ENCODE measurements around the gene XKR8. TPM values are rescaled to one million over a fixed set of nuclear protein-coding genes. Genes with fewer than 3 reads are reported as not detected.

Gene XKR8
- total RNA-seq, 2 experiments from 2014 or later, result 0.38 to 2.3 TPM

DNA sequence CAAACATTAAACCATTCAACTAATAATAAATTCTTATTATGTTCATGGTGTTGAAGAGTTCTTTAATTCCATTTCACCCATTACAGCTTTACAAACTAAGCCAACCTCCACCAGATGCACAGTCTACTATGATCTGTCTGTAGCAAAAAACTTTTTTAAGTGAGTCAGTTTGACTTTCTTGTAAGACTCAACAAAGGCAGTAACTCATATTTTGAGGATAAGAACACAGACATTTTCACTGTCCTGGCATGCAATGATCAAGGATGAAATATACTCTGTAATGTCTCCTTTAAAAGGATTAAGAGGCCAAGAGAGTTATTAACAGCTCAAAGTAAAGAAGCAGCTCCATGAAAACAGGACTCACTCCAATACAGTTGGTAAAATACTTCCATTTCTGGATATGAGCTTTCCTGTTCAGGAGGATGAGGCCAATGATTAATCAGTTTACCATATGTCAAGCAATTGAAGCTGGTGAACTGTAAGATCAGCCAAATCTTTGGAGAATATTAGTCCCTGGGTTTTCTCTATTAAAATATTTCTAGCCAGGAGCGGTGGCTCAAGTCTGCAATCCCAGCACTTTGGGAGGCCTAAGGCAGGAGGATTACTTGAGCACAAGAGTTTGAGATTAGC lies 20.6 kb downstream of the XKR8 start:
- no peak for DNase-seq (ENCODE audit: low spot score)
- H3K4me2 ChIP-seq (ENCODE audit: low read length), result no peak overlapping the region
- H3K4me1 ChIP-seq (ENCODE audit: insufficient read depth, low read length, poor library complexity, severe bottlenecking), result no peaks in the 10 kb centered on the region
- no peaks in the 10 kb centered on the region for H3K9me3 ChIP-seq (ENCODE audit: low read length)
- peaks cover 39% of the 10 kb centered on the region for H3K36me3 ChIP-seq (ENCODE audit: insufficient read depth, low read length)
- no peaks in the 10 kb centered on the region for H4K20me1 ChIP-seq (ENCODE audit: insufficient read depth, low read length)
- no peak overlapping the region for H2AFZ ChIP-seq (ENCODE audit: low read length)
- no peaks in the 10 kb centered on the region for H3K79me2 ChIP-seq (ENCODE audit: insufficient read depth, low read depth, low read length)
- H3K9me2 ChIP-seq (ENCODE audit: insufficient read depth, low read length), result no peaks in the 10 kb centered on the region
- no TSS peak for BruUV-seq (replicated peaks)
- TF ChIP-seq, protein P1, sequence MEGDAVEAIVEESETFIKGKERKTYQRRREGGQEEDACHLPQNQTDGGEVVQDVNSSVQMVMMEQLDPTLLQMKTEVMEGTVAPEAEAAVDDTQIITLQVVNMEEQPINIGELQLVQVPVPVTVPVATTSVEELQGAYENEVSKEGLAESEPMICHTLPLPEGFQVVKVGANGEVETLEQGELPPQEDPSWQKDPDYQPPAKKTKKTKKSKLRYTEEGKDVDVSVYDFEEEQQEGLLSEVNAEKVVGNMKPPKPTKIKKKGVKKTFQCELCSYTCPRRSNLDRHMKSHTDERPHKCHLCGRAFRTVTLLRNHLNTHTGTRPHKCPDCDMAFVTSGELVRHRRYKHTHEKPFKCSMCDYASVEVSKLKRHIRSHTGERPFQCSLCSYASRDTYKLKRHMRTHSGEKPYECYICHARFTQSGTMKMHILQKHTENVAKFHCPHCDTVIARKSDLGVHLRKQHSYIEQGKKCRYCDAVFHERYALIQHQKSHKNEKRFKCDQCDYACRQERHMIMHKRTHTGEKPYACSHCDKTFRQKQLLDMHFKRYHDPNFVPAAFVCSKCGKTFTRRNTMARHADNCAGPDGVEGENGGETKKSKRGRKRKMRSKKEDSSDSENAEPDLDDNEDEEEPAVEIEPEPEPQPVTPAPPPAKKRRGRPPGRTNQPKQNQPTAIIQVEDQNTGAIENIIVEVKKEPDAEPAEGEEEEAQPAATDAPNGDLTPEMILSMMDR (conservative IDR thresholded peaks at IDR 0.05; ENCODE audit: low read length), result no peak
- TF ChIP-seq EZH2phosphoT487 (IDR thresholded peaks at IDR 0.05; ENCODE audit: borderline replicate concordance, low read depth, low read length), result no peak
- intact Hi-C loops (cut with micrococcal nuclease; ENCODE audit: unreplicated experiment), result no loop called here
- CTCF ChIA-PET (ENCODE audit: unreplicated experiment), result interaction anchor here (0.6 kb wide), 1 partner anchor 124 kb away, joined by 3 read pairs; no protein-coding TSS in a partner anchor
- POLR2A ChIA-PET, result no interaction called here
- H3K4me3 ChIP-seq (ENCODE audit: low read depth, low read length, poor library complexity, severe bottlenecking), result no peak overlapping the region
- H3K27ac ChIP-seq (ENCODE audit: low read depth, low read length, poor library complexity, severe bottlenecking), result no peak overlapping the region

DNA sequence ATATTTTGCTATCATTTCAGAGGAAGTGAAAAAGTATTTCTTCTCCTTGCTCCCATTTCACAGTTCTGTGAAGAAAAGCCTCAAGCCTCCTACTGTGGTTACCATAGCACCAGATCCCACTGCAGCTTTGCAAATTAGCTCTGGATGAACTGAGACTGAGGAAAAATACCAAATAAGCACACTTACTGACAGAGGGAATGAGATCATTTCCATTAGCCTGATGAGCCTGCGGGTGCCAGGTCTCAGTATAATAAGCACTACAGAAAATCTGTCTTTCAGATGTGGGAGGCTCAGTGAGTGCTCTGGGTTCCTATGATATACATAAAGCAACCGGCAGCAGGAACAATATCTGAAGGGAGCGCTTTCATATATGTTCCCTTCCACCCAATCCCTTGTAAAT lies 21.4 kb downstream of the XKR8 start:
- H3K27ac ChIP-seq (ENCODE audit: low read depth, low read length, poor library complexity, severe bottlenecking), result no peak overlapping the region
- intact Hi-C loops (cut with micrococcal nuclease; ENCODE audit: unreplicated experiment), result no loop called here
- no peaks in the 10 kb centered on the region for H3K9me2 ChIP-seq (ENCODE audit: insufficient read depth, low read length)
- H3K79me2 ChIP-seq (ENCODE audit: insufficient read depth, low read depth, low read length), result no peaks in the 10 kb centered on the region
- no peak overlapping the region for H2AFZ ChIP-seq (ENCODE audit: low read length)
- no peak for TF ChIP-seq EZH2phosphoT487 (IDR thresholded peaks at IDR 0.05; ENCODE audit: borderline replicate concordance, low read depth, low read length)
- TF ChIP-seq, protein P1 (conservative IDR thresholded peaks at IDR 0.05; ENCODE audit: low read length), result no peak
- POLR2A ChIA-PET, result interaction anchor here (0.7 kb wide), 1 partner anchor 9 kb away, joined by 4 read pairs; no protein-coding TSS in a partner anchor
- H3K4me3 ChIP-seq (ENCODE audit: low read depth, low read length, poor library complexity, severe bottlenecking), result no peak overlapping the region
- no peaks in the 10 kb centered on the region for H3K4me1 ChIP-seq (ENCODE audit: insufficient read depth, low read length, poor library complexity, severe bottlenecking)
- H4K20me1 ChIP-seq (ENCODE audit: insufficient read depth, low read length), result no peaks in the 10 kb centered on the region
- CTCF ChIA-PET (ENCODE audit: unreplicated experiment), result no interaction called here
- peaks cover 36% of the 10 kb centered on the region for H3K36me3 ChIP-seq (ENCODE audit: insufficient read depth, low read length)
- H3K4me2 ChIP-seq (ENCODE audit: low read length), result no peak overlapping the region
- no TSS peak for BruUV-seq (replicated peaks)
- no peak for DNase-seq (ENCODE audit: low spot score)
- no peaks in the 10 kb centered on the region for H3K9me3 ChIP-seq (ENCODE audit: low read length)

DNA sequence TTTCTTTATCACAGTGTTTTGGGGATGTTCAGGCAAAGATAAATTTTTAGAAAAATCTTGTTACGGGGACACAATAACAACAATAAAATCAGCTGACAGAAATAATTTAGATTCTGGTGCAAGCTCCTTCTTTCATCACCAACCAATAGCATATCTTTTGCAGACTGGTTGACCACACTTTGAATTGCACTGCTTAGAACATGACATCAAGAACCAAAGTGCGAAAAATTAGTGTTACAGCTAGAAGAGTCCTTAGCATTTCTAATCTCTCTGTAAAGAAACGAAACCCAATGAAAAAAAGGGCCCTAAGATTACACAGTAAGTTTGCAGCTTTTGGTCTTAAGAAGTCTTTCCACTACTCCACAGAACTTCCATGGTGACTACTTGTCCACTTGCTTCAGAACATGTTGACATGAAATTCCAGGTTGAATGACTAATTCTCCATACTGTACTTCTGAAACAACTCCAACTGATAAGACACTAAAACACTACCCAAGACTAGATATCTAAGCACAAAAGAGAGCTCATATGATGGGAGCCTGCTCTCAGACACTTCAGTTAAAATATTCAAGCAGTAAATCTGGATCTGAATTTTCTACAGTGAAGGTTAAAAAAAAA lies 31.3 kb downstream of the XKR8 start:
- H3K27ac ChIP-seq (ENCODE audit: low read depth, low read length, poor library complexity, severe bottlenecking), result no peak overlapping the region
- no peaks in the 10 kb centered on the region for H3K79me2 ChIP-seq (ENCODE audit: insufficient read depth, low read depth, low read length)
- H3K36me3 ChIP-seq (ENCODE audit: insufficient read depth, low read length), result peaks cover 95% of the 10 kb centered on the region
- H3K4me3 ChIP-seq (ENCODE audit: low read depth, low read length, poor library complexity, severe bottlenecking), result no peak overlapping the region
- DNase-seq (ENCODE audit: low spot score), result no peak
- H3K4me1 ChIP-seq (ENCODE audit: insufficient read depth, low read length, poor library complexity, severe bottlenecking), result no peaks in the 10 kb centered on the region
- no peaks in the 10 kb centered on the region for H4K20me1 ChIP-seq (ENCODE audit: insufficient read depth, low read length)
- CTCF ChIA-PET (ENCODE audit: unreplicated experiment), result no interaction called here
- H3K4me2 ChIP-seq (ENCODE audit: low read length), result no peak overlapping the region
- POLR2A ChIA-PET, result interaction anchor here (0.6 kb wide), 2 partner anchors 25 to 68 kb away, joined by 3 to 4 read pairs; no protein-coding TSS in a partner anchor
- TF ChIP-seq EZH2phosphoT487 (IDR thresholded peaks at IDR 0.05; ENCODE audit: borderline replicate concordance, low read depth, low read length), result no peak
- TF ChIP-seq, protein P1 (conservative IDR thresholded peaks at IDR 0.05; ENCODE audit: low read length), result no peak
- intact Hi-C loops (cut with micrococcal nuclease; ENCODE audit: unreplicated experiment), result no loop called here
- H3K9me2 ChIP-seq (ENCODE audit: insufficient read depth, low read length), result no peaks in the 10 kb centered on the region
- BruUV-seq (replicated peaks), result no TSS peak
- no peaks in the 10 kb centered on the region for H3K9me3 ChIP-seq (ENCODE audit: low read length)
- no peak overlapping the region for H2AFZ ChIP-seq (ENCODE audit: low read length)
